ENCODE measurements around the gene RECK.
"Not testable (repeated sequence)": the region's sequence is repeated elsewhere in the genome, so short reads cannot be mapped to it uniquely, and the experiment has no call there.

Gene RECK

GRCh38 chr9:36120705-36121104, 84.0 kb downstream of the RECK start:
- Histone ChIP-seq H3K27me3 (ENCODE audit: control insufficient read depth in 1 of 2, insufficient read depth in 2 of 2, low read length in 2 of 2) (no peaks in the 10 kb centered on the region), H3K27ac (ENCODE audit: low read depth, low read length) (no peak overlapping the region), H3K9ac (ENCODE audit: low read depth in 1 of 2, low read length in 2 of 2) (no peak overlapping the region), H3K4me3 (ENCODE audit: low read depth in 1 of 2, low read length in 2 of 2) (no peak overlapping the region), H3K36me3 (ENCODE audit: control insufficient read depth in 1 of 2, insufficient read depth in 2 of 2, low read length in 2 of 2) (peaks cover 0 to 8% of the 10 kb centered on the region in 2 donors), H3K9me3 (ENCODE audit: control insufficient read depth in 1 of 2, low read length in 2 of 2) (no peaks in the 10 kb centered on the region), H3K4me1 (ENCODE audit: control insufficient read depth in 1 of 2, insufficient read depth in 2 of 2, low read length in 2 of 2) (peaks cover 5 to 10% of the 10 kb centered on the region in 2 donors)

- Histone ChIP-seq H3K4me1 (ENCODE audit: control insufficient read depth in 1 of 2, insufficient read depth in 2 of 2, low read length in 2 of 2) (peaks cover 18 to 22% of the 10 kb centered on the region in 2 donors), H3K36me3 (ENCODE audit: control insufficient read depth in 1 of 2, insufficient read depth in 2 of 2, low read length in 2 of 2) (peaks cover 0 to 8% of the 10 kb centered on the region in 2 donors), H3K27me3 (ENCODE audit: control insufficient read depth in 1 of 2, insufficient read depth in 2 of 2, low read length in 2 of 2) (no peaks in the 10 kb centered on the region), H3K9ac (ENCODE audit: low read depth in 1 of 2, low read length in 2 of 2) (no peak overlapping the region), H3K27ac (ENCODE audit: low read depth, low read length) (no peak overlapping the region), H3K9me3 (ENCODE audit: control insufficient read depth in 1 of 2, low read length in 2 of 2) (no peaks in the 10 kb centered on the region), H3K4me3 (ENCODE audit: low read depth in 1 of 2, low read length in 2 of 2) (no peak overlapping the region)
Observed at GRCh38 chr9:36121971-36122370, 85.3 kb downstream of the RECK start.

DNA sequence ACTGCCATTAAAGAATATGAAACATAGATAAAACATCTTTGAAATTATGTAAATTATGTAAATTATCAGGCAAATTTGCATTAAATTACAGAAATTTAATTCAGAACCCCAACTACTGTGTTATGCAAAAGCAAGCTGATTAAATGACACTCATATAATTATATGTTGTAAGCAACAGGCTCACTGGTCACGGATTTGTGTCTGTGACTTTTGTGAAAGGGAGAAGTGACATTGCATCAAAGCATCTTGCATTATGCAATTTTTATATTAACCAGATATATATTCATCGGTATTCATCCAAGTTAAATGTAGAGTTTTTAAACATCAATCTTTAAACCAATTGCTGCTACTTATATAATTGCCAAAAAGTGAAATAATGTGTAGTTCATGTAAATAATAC, 86.8 kb downstream of the RECK start:
- Histone ChIP-seq H3K4me1 (ENCODE audit: control insufficient read depth in 1 of 2, insufficient read depth in 2 of 2, low read length in 2 of 2) (peaks cover 28 to 36% of the 10 kb centered on the region in 2 donors), H3K9ac (ENCODE audit: low read depth in 1 of 2, low read length in 2 of 2) (no peak overlapping the region), H3K36me3 (ENCODE audit: control insufficient read depth in 1 of 2, insufficient read depth in 2 of 2, low read length in 2 of 2) (peaks cover 0 to 8% of the 10 kb centered on the region in 2 donors), H3K27ac (ENCODE audit: low read depth, low read length) (no peak overlapping the region), H3K4me3 (ENCODE audit: low read depth in 1 of 2, low read length in 2 of 2) (no peak overlapping the region), H3K27me3 (ENCODE audit: control insufficient read depth in 1 of 2, insufficient read depth in 2 of 2, low read length in 2 of 2) (no peaks in the 10 kb centered on the region), H3K9me3 (ENCODE audit: control insufficient read depth in 1 of 2, low read length in 2 of 2) (no peaks in the 10 kb centered on the region)

DNA sequence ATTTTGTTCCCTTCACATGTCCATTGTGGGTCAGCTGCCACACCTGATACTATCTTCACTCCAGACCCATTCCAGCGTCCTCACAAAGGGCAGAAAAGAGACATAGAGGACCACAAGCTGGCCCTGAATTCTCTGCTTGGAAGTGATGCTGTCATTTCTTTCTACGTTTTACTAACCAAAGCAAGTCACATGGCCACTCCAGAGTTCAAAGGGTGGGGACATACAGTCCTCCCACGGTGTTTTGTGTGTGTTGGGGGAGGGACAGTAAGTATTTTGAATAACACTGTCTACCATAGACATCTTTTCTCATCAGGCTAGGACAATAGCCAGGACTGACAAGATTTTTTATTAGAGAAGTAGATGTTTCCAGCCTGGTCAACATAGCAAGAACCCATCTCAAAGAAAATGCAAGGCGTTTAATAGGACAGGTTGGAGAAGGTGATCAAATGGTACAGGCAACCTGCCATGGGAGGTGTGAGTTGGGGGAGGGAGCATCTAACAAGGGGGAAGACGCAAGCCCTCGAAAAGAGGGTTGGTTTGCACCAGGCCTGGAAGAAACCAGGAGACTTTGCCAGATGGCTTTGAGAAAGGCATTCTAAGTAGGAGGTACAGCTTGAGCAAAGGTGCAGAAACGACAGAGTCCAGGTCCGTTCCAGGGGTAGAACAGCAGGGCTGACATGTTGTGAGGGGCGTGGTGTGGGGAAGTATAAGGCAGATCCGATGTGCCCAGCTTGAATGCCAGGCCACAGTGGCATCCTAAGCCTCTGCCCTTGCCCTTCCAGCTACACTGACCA, 88.5 kb downstream of the RECK start:
- H3K4me3 ChIP-seq (ENCODE audit: low read depth in 1 of 2, low read length in 2 of 2) = no peak overlapping the region
- peaks cover 0 to 8% of the 10 kb centered on the region in 2 donors for H3K36me3 ChIP-seq (ENCODE audit: control insufficient read depth in 1 of 2, insufficient read depth in 2 of 2, low read length in 2 of 2)
- H3K27me3 ChIP-seq (ENCODE audit: control insufficient read depth in 1 of 2, insufficient read depth in 2 of 2, low read length in 2 of 2) = no peaks in the 10 kb centered on the region
- H3K4me1 ChIP-seq (ENCODE audit: control insufficient read depth in 1 of 2, insufficient read depth in 2 of 2, low read length in 2 of 2) = peaks cover 28 to 36% of the 10 kb centered on the region in 2 donors
- no peaks in the 10 kb centered on the region for H3K9me3 ChIP-seq (ENCODE audit: control insufficient read depth in 1 of 2, low read length in 2 of 2)
- H3K27ac ChIP-seq (ENCODE audit: low read depth, low read length) = no peak overlapping the region
- no peak overlapping the region for H3K9ac ChIP-seq (ENCODE audit: low read depth in 1 of 2, low read length in 2 of 2)

- no peak overlapping the region for H3K27ac ChIP-seq (ENCODE audit: low read depth, low read length)
- peaks cover 0 to 8% of the 10 kb centered on the region in 2 donors for H3K36me3 ChIP-seq (ENCODE audit: control insufficient read depth in 1 of 2, insufficient read depth in 2 of 2, low read length in 2 of 2)
- H3K27me3 ChIP-seq (ENCODE audit: control insufficient read depth in 1 of 2, insufficient read depth in 2 of 2, low read length in 2 of 2) = no peaks in the 10 kb centered on the region
- no peaks in the 10 kb centered on the region for H3K9me3 ChIP-seq (ENCODE audit: control insufficient read depth in 1 of 2, low read length in 2 of 2)
- peaks cover 28 to 36% of the 10 kb centered on the region in 2 donors for H3K4me1 ChIP-seq (ENCODE audit: control insufficient read depth in 1 of 2, insufficient read depth in 2 of 2, low read length in 2 of 2)
- peak overlapping the region in 1 of 2 donors; percentile 8 for H3K4me3 ChIP-seq (ENCODE audit: low read depth in 1 of 2, low read length in 2 of 2)
- no peak overlapping the region for H3K9ac ChIP-seq (ENCODE audit: low read depth in 1 of 2, low read length in 2 of 2)
Observed at GRCh38 chr9:36126016-36126730, 89.5 kb downstream of the RECK start.

GRCh38 chr9:36127652-36128244, 91.0 kb downstream of the RECK start:
- Histone ChIP-seq H3K9ac (ENCODE audit: low read depth in 1 of 2, low read length in 2 of 2) (no peak overlapping the region), H3K27ac (ENCODE audit: low read depth, low read length) (no peak overlapping the region), H3K9me3 (ENCODE audit: control insufficient read depth in 1 of 2, low read length in 2 of 2) (no peaks in the 10 kb centered on the region), H3K4me1 (ENCODE audit: control insufficient read depth in 1 of 2, insufficient read depth in 2 of 2, low read length in 2 of 2) (peaks cover 28 to 36% of the 10 kb centered on the region in 2 donors), H3K27me3 (ENCODE audit: control insufficient read depth in 1 of 2, insufficient read depth in 2 of 2, low read length in 2 of 2) (no peaks in the 10 kb centered on the region), H3K4me3 (ENCODE audit: low read depth in 1 of 2, low read length in 2 of 2) (no peak overlapping the region), H3K36me3 (ENCODE audit: control insufficient read depth in 1 of 2, insufficient read depth in 2 of 2, low read length in 2 of 2) (peaks cover 0 to 2% of the 10 kb centered on the region in 2 donors)

DNA sequence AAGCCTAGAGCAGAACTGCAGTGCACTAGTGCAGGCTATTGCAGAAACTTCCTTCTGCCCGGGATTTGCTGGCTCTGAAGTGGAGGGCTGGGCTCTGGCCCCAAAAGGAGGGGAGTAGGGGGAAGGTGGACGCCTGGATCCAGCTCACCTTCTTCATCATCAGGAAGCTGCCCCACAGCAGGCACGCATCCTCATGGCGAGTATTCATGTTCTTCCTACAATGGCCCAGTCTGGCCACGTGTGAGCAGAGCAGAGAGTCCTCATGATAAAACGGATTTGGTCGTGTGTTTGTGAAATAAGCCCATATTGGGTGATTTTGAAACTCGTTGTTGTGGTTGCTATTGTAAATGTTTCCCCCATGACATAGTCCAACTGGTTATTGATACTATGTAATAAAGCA, 91.6 kb downstream of the RECK start:
- Histone ChIP-seq H3K9ac (ENCODE audit: low read depth in 1 of 2, low read length in 2 of 2) (no peak overlapping the region), H3K27me3 (ENCODE audit: control insufficient read depth in 1 of 2, insufficient read depth in 2 of 2, low read length in 2 of 2) (no peaks in the 10 kb centered on the region), H3K4me1 (ENCODE audit: control insufficient read depth in 1 of 2, insufficient read depth in 2 of 2, low read length in 2 of 2) (peaks cover 28 to 36% of the 10 kb centered on the region in 2 donors), H3K9me3 (ENCODE audit: control insufficient read depth in 1 of 2, low read length in 2 of 2) (no peaks in the 10 kb centered on the region), H3K27ac (ENCODE audit: low read depth, low read length) (no peak overlapping the region), H3K4me3 (ENCODE audit: low read depth in 1 of 2, low read length in 2 of 2) (no peak overlapping the region), H3K36me3 (ENCODE audit: control insufficient read depth in 1 of 2, insufficient read depth in 2 of 2, low read length in 2 of 2) (no peaks in the 10 kb centered on the region)

DNA sequence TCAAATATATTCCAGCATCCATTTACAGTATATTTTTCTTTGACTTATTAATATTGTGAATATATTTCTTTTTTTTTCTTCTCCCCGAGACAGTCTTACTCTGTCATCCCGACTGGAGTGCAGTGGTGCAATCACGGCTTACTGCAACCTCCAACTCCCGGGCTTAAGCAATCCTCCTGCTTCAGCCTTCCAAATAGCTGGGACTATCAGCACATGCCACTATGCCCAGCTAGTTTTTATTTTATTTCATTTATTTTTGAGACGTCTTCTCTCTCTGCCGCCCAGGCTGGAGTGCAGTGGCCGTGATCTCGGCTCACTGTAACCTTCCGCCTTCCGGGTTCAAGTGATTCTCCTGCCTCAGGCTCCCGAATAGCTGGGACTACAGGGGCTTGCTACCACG, 92.4 kb downstream of the RECK start:
- H3K27me3 ChIP-seq (ENCODE audit: control insufficient read depth in 1 of 2, insufficient read depth in 2 of 2, low read length in 2 of 2) = no peaks in the 10 kb centered on the region
- peaks cover 28 to 36% of the 10 kb centered on the region in 2 donors for H3K4me1 ChIP-seq (ENCODE audit: control insufficient read depth in 1 of 2, insufficient read depth in 2 of 2, low read length in 2 of 2)
- no peaks in the 10 kb centered on the region for H3K9me3 ChIP-seq (ENCODE audit: control insufficient read depth in 1 of 2, low read length in 2 of 2)
- H3K36me3 ChIP-seq (ENCODE audit: control insufficient read depth in 1 of 2, insufficient read depth in 2 of 2, low read length in 2 of 2) = no peaks in the 10 kb centered on the region
- no peak overlapping the region for H3K4me3 ChIP-seq (ENCODE audit: low read depth in 1 of 2, low read length in 2 of 2)
- H3K9ac ChIP-seq (ENCODE audit: low read depth in 1 of 2, low read length in 2 of 2) = no peak overlapping the region
- H3K27ac ChIP-seq (ENCODE audit: low read depth, low read length) = no peak overlapping the region

GRCh38 chr9:36131666-36132065, 95.0 kb downstream of the RECK start:
- not testable (repeated sequence) for H3K27ac ChIP-seq (ENCODE audit: low read depth, low read length); H3K9me3 ChIP-seq (ENCODE audit: control insufficient read depth in 1 of 2, low read length in 2 of 2); H3K36me3 ChIP-seq (ENCODE audit: control insufficient read depth in 1 of 2, insufficient read depth in 2 of 2, low read length in 2 of 2); H3K27me3 ChIP-seq (ENCODE audit: control insufficient read depth in 1 of 2, insufficient read depth in 2 of 2, low read length in 2 of 2); H3K4me3 ChIP-seq (ENCODE audit: low read depth in 1 of 2, low read length in 2 of 2); H3K9ac ChIP-seq (ENCODE audit: low read depth in 1 of 2, low read length in 2 of 2)
- H3K4me1 ChIP-seq (ENCODE audit: control insufficient read depth in 1 of 2, insufficient read depth in 2 of 2, low read length in 2 of 2) = peaks cover 13 to 22% of the 10 kb centered on the region in 2 donors

GRCh38 chr9:36132086-36132485, 95.4 kb downstream of the RECK start:
- Histone ChIP-seq H3K9ac (ENCODE audit: low read depth in 1 of 2, low read length in 2 of 2) (no peak overlapping the region), H3K36me3 (ENCODE audit: control insufficient read depth in 1 of 2, insufficient read depth in 2 of 2, low read length in 2 of 2) (no peaks in the 10 kb centered on the region), H3K27ac (ENCODE audit: low read depth, low read length) (no peak overlapping the region), H3K9me3 (ENCODE audit: control insufficient read depth in 1 of 2, low read length in 2 of 2) (no peaks in the 10 kb centered on the region), H3K4me1 (ENCODE audit: control insufficient read depth in 1 of 2, insufficient read depth in 2 of 2, low read length in 2 of 2) (peaks cover 11 to 20% of the 10 kb centered on the region in 2 donors), H3K27me3 (ENCODE audit: control insufficient read depth in 1 of 2, insufficient read depth in 2 of 2, low read length in 2 of 2) (peaks cover 0 to 7% of the 10 kb centered on the region in 2 donors), H3K4me3 (ENCODE audit: low read depth in 1 of 2, low read length in 2 of 2) (no peak overlapping the region)

All from duodenal mucosa (tissue), 2 donors.